Breast epithelium (tissue), 4 donors: ENCODE measurements around the gene SLC15A3. TPM values are rescaled to one million over a fixed set of nuclear protein-coding genes. Genes with fewer than 3 reads are reported as not detected.
"Not testable (repeated sequence)": the region's sequence is repeated elsewhere in the genome, so short reads cannot be mapped to it uniquely, and the experiment has no call there.

Source experiments
- DNase-seq, 2 donors: peaks; one replicate each; pipeline ENCODE4 v3.0.0-alpha.2; 2019; ENCODE audit warnings: low spot score in 2 of 2
- H3K27ac ChIP-seq, 2 donors: fragments of 200-600 bp; sonication (generic) in 1 of 2; one replicate each; pipeline ENCODE4 v1.5.1; 2016 to 2019; ENCODE audit warnings: mild to moderate bottlenecking in 1 of 2
- H3K27me3 ChIP-seq, 2 donors: fragments of 200-600 bp; sonication (generic) in 1 of 2; one replicate each; pipeline versions ENCODE4 v1.5.1 to v1.6.0; 2017 to 2019; ENCODE audit warnings: control low read depth in 1 of 2, mild to moderate bottlenecking in 1 of 2
- H3K36me3 ChIP-seq: fragments of 200-600 bp; one replicate; pipeline ENCODE4 v1.5.1; 2019
- H3K4me1 ChIP-seq, 2 donors: fragments of 200-600 bp; sonication (generic); one replicate each; pipeline ENCODE4 v1.5.1; 2016 to 2019; ENCODE audit warnings: control low read depth in 1 of 2
- H3K4me3 ChIP-seq, 3 donors: fragments of 200-600 bp; sonication (generic); 1 replicate in 2 of 3; 2 replicates in 1 of 3; pipeline ENCODE4 v1.5.1; 2016 to 2019; ENCODE audit warnings: mild to moderate bottlenecking in 3 of 3, moderate library complexity in 2 of 3
- H3K9me3 ChIP-seq, 2 donors: fragments of 200-600 bp; sonication (generic) in 1 of 2; one replicate each; pipeline ENCODE4 v1.5.1; 2016 to 2019; ENCODE audit warnings: control low read depth in 1 of 2
- POLR2A ChIP-seq: fragments of 450-650 bp; IDR thresholded peaks from one replicate; pipeline ENCODE4 v1.6.1; 2016; ENCODE audit warnings: antibody characterized with exemption, mild to moderate bottlenecking, moderate library complexity
- POLR2AphosphoS5 ChIP-seq, 3 donors: sonication (generic); formaldehyde crosslinking; IDR thresholded peaks; one replicate each; pipeline ENCODE4 v1.6.1; 2017; ENCODE audit warnings: antibody characterized with exemption in 3 of 3
- intact Hi-C: fragments of 100-400 bp; cut with DNase I; formaldehyde crosslinking; loops from one replicate; pipeline ENCODE4 v1.15.1; 2023; ENCODE audit warnings: low total_unique reads
- total RNA-seq, 3 donors: library from RNA; depleted of rRNA; stranded (reverse); fragments of >200 nt; gene quantifications; one replicate each; pipeline ENCODE4 v1.1.0, GENCODE V29; 2016
- TF ChIP-seq, protein P1 (sequence below), 3 donors: fragments of 450-650 bp; IDR thresholded peaks; one replicate each; pipeline ENCODE4 v1.5.1; 2016 to 2017; ENCODE audit warnings: antibody characterized with exemption in 3 of 3, mild to moderate bottlenecking in 3 of 3, moderate library complexity in 3 of 3

The SLC15A3 gene
- total RNA-seq, 3 donors from 2014 or later, result 8.8 to 23.2 (median 20.8) TPM

DNA sequence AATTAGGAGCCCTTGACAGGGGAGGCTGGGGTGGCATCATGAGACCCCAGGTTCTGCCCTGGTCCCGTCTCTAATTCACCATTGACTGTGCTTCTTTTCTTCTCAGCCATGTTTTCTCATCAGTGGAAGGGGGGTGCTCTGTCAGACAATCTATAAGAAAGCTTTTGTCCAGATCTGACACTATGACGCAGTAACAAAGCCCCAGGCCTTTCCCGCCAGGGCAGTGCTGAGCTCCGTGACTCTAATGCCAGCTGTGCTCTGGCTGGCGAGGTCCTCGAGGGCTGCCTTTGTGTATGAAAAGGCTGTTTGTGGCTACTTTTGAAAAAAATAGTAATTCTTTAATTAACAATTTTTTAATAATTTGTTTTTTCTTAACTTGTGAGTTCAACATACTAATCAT is 22.8 kb upstream of the SLC15A3 start:
- Histone ChIP-seq H3K36me3 (no peaks in the 10 kb centered on the region), H3K9me3 (no peaks in the 10 kb centered on the region), H3K27ac (no peak overlapping the region), H3K4me1 (no peaks in the 10 kb centered on the region), H3K27me3 (no peaks in the 10 kb centered on the region), H3K4me3 (no peak overlapping the region)
- intact Hi-C loops, result no loop called here
- DNase-seq, result no peak
- TF ChIP-seq POLR2A (no peak), POLR2AphosphoS5 (IDR thresholded peaks at IDR 0.05) (no peak)
- TF ChIP-seq, protein P1, sequence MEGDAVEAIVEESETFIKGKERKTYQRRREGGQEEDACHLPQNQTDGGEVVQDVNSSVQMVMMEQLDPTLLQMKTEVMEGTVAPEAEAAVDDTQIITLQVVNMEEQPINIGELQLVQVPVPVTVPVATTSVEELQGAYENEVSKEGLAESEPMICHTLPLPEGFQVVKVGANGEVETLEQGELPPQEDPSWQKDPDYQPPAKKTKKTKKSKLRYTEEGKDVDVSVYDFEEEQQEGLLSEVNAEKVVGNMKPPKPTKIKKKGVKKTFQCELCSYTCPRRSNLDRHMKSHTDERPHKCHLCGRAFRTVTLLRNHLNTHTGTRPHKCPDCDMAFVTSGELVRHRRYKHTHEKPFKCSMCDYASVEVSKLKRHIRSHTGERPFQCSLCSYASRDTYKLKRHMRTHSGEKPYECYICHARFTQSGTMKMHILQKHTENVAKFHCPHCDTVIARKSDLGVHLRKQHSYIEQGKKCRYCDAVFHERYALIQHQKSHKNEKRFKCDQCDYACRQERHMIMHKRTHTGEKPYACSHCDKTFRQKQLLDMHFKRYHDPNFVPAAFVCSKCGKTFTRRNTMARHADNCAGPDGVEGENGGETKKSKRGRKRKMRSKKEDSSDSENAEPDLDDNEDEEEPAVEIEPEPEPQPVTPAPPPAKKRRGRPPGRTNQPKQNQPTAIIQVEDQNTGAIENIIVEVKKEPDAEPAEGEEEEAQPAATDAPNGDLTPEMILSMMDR (IDR thresholded peaks at IDR 0.05), result no peak

DNA sequence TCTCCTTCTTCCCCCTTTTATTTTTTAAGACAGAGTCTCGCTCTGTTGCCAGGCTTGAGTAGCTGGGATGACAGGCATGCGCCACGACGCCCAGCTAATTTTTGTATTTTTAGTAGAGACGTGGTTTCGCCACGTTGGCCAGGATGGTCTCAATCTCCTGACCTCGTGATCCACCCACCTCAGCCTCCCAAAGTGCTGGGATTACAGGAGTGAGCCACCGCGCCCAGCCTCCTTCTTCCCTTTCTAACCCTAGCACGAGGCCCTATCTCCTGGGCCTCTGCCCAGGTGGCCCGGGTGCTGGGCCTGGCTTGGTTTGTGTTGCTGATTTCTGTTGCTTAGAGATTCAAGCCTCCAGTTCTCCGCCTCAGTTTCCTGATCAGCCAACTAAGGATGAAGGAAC is 22.3 kb upstream of the SLC15A3 start:
- H3K4me1 ChIP-seq, H3K27me3 ChIP-seq, DNase-seq, H3K27ac ChIP-seq, intact Hi-C loops, H3K36me3 ChIP-seq, H3K4me3 ChIP-seq, H3K9me3 ChIP-seq: not testable (repeated sequence)

DNA sequence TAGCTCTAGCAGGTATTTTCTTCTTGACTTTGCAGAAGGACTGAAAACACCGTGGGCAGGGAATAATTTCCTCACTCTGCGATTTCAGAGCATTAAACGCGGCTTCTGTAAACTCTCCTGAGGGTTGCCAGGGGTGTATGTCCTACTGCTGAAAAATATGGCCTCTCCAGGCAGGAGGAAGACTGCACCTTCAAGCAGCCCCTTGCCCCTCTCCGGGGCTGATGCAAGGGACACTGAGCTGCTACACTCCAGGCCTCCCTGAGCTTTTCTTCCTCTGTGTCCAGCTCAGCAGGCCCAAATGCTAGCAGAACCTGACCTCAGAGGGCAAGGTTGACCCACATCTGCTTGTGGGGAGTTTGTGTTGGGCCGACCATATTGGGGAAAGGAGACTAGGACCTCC is 21.7 kb upstream of the SLC15A3 start:
- TF ChIP-seq, protein P1 (IDR thresholded peaks at IDR 0.05), result no peak
- no peak for TF ChIP-seq POLR2A
- no peak for TF ChIP-seq POLR2AphosphoS5 (IDR thresholded peaks at IDR 0.05)
- DNase-seq, result no peak
- no peak overlapping the region for H3K4me3 ChIP-seq
- H3K27me3 ChIP-seq, result no peaks in the 10 kb centered on the region
- H3K27ac ChIP-seq, result no peak overlapping the region
- intact Hi-C loops, result no loop called here
- H3K9me3 ChIP-seq, result no peaks in the 10 kb centered on the region
- no peaks in the 10 kb centered on the region for H3K4me1 ChIP-seq
- H3K36me3 ChIP-seq, result no peaks in the 10 kb centered on the region

DNA sequence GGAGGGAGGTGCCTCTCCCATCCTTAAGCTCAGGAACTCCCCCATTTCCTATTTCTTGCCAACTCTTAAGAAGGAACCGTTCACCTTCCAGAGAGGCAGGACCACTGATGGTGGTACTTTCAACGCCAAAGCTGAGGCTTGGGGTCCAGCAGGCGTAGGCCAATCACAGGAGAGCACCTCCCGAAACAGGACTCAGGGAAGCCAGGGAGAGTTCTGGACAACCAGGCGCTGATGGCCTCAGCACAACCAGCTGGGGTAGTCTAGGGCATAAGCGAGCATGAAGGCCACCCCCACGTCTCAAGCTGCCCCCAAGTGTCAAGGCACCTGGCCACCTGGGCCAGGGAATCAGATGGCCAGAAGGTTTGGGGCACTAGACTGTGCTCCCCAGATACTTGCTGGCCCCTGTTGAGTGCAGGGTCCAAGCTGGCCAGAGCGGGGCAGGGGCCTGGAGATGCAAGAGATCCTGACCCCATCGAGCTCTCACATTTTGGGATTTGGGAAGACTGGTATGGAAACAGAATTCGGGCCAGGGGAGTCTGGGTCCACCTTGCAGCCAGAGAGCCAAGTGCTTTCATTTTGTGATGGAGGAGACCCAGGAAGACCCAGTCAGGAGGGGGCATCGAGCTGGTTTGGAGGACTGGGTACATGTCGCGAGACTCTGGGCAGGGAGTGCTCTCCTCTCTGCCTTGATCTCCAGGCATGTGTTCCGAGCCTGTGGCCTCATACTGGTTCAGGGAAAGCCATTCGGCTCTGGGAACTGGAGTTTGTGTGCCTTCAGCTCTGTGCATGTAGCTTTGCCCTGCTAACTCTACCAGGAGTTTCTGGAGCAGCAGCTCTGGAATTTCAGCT is 20.4 kb upstream of the SLC15A3 start:
- Histone ChIP-seq H3K36me3 (no peaks in the 10 kb centered on the region), H3K27me3 (no peaks in the 10 kb centered on the region), H3K4me1 (no peaks in the 10 kb centered on the region), H3K4me3 (peak overlapping the region in 1 of 3 donors; percentile 22), H3K9me3 (no peaks in the 10 kb centered on the region), H3K27ac (no peak overlapping the region)
- DNase-seq, result no peak
- intact Hi-C loops, result no loop called here
- no peak for TF ChIP-seq POLR2A
- TF ChIP-seq, protein P1 (IDR thresholded peaks at IDR 0.05), result no peak
- TF ChIP-seq POLR2AphosphoS5 (IDR thresholded peaks at IDR 0.05), result no peak

DNA sequence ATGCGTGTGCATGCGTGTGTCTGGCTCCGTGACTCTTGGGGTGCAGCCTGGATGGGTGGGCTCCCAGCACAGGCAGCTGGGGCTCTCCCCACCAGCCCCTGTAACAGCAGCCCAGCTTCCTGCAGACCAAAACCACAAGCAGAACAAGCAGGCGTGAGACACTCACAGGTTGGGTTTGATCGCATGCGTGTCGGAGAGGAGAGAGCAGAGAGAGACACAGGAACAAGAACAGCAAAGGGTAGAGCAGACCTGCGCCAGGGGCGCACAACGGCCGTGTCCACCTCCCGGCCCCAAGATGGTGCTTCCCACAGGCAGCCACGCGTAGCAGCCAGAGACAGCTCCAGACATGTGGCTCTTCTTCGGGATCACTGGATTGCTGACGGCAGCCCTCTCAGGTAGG is 19.5 kb upstream of the SLC15A3 start, which contains the start of gene CD6:
Gene CD6, plus strand, starts transcription at position 161 of the 400 bp plus-strand sequence. Its CDS starts 186 bp downstream, at position 347.
- no peaks in the 10 kb centered on the region for H3K27me3 ChIP-seq
- DNase-seq, result no peak
- TF ChIP-seq POLR2AphosphoS5 (IDR thresholded peaks at IDR 0.05) (no peak), POLR2A (no peak)
- TF ChIP-seq, protein P1 (IDR thresholded peaks at IDR 0.05), result no peak
- no peaks in the 10 kb centered on the region for H3K4me1 ChIP-seq
- H3K9me3 ChIP-seq, result no peaks in the 10 kb centered on the region
- peak within 1 kb of the TSS in 2 of 3 donors; percentile 22 to 25 for H3K4me3 ChIP-seq
- no peak within 1 kb of the TSS for H3K27ac ChIP-seq
- no peaks in the 10 kb centered on the region for H3K36me3 ChIP-seq
- intact Hi-C loops, result no loop called here
